ENCODE data around the gene CCDC97.
"Not testable (repeated sequence)": the region's sequence is repeated elsewhere in the genome, so short reads cannot be mapped to it uniquely, and the experiment has no call there.

CCDC97 gene

DNA sequence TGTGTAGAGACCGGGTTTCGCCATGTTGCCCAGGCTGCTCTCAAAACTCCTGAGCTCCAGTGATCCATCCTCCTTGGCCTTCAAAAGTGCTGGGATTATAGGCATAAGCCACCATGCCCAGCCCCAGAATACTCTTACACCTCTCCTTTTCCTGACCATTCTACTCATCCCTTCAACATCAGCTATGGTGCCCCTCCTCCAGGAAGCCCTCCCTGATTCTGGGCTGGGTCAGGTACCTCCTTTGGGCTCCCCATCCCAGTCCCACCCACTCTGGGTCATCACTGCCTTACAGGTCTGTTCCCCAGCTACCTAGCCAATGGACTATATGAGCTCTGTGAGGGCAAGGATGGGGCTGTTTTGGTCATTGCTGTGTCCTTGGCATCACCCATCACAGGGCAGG, 34.2 kb downstream of the CCDC97 start:
- DNase-seq = no peak

- not testable (repeated sequence) for DNase-seq
These were observed 36.9 kb downstream of the CCDC97 start for GRCh38 chr19:41346916-41347315.

DNA sequence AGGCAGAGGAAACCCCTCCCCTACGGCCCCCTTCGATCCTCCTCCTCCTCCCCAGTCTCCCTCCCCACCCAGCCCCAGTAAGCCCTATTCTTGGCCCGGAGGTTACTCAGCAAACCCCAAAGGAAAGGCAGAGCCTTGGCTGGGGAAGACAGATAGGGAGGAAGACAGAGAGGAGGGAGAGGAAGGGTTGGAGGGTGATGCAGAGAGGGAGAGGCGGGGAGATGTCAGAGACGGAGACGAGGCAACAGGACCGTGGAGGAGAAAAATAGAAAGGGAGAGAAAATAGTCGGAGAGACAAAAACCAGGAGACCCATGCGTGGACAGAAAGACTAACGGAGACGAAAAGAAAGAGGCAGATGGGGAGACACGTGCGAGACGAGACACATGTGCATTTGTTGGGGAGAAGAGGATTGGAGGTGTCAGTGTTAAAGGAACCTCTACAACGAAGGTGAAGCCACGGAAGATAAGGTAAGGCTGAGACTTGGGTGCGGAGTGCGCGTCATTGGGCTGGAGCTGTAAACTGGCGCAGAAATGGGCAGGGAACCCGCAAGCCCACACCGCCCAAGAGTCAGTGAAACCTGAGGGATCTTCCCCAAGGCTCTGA, 40.9 kb downstream of the CCDC97 start:
- DNase-seq = no peak

DNA sequence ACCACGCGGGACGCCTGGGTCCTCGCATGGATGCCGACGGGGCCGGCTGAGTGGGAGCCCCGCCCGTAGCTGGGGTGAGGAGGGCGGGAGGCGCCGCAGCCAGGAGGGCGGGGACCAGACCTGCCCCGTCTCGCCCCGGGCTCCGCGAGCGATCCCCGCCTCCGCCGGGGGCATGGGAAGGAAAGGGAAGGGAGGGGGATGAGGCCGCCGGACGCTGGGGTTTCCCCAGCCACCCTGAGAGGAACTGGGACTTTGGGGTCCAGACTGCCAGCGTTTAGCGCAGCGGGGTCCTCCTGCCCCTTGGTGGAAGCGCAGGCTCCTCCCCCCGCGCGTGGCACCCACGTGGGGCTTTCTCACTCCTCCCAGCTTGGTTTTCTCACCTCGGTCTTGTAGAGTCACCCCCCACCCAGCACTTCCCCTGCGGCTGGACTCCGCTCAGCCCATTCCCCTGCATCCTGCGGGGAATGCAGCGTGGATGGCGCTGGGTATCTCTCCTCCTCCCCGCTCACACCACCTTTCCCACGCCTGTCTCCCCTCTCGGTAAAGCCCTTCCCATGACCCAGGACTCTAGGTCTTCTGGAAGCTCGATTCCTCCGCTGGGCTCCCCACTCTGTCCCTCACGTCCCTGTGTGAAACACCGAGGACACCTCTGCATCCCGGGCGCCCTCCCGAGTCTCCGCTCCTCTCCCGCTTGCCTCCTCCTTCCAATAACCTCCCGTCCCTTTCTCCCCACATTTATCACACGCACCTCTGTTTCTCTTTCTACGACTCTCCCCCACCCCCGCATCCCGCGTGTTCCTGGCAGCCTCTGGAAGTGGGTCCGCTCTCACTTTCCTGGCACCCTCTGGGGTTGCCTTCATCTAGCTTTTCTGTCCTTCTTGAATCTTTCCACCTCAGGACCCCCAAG, 41.6 kb downstream of the CCDC97 start:
- DNase-seq = peak; percentile 87

DNA sequence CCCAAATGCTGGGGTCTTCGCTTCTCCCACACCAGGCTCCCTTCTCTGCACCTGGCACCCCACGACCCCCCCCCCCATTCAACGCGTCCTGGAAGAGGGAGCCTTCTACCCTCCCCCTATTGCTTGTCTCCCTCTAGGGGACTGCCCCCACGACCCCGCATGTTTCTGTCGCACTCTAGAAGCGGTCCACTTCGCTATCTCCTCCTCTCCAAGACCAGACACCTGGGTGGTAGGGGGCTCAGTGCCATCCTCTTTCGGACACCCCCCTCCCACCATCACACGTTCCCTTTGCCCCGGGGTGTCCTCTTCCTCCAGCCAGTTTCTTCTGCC, 42.3 kb downstream of the CCDC97 start:
- DNase-seq = no peak

DNA sequence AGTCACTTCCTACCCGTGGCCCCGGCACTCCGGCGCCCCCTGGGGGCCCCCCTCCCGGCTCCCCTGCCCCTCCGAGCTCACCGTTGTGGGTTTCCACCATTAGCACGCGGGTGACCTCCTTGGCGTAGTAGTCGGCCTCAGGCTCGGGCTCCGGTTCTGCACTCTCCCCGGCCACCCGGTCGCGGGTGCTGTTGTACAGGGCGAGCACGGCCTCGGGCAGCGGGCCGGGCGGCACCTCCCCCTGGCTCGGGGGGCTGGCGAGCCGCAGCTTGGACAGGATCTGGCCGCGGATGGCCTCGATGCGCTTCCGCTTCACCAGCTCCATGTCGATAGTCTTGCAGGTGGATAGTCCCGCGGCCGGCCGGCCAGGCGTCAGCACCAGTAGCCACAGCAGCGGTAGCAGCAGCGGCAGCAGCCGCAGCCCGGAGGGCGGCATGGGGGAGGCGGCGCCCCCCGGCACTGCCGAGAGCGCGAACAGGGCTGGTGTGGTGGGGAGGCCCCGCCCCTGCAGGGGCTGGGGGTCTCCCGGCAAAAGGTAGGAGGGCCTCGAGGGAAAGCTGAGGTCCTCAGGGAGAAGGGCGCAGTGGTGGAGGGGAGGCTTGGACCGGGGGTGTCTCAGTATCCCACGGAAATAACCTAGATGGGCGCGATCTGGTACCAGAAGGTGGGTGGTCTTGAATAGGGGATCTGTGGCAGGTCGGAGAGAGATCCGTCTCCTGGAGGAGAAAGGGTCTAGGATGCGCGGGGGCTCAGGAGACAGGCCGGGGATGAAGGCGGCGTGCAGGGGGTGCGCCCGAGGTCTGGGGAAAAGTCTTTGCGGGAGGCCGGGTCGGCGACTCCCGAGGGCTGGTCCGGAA, 42.9 kb downstream of the CCDC97 start:
- peak; percentile 86 for DNase-seq

DNA sequence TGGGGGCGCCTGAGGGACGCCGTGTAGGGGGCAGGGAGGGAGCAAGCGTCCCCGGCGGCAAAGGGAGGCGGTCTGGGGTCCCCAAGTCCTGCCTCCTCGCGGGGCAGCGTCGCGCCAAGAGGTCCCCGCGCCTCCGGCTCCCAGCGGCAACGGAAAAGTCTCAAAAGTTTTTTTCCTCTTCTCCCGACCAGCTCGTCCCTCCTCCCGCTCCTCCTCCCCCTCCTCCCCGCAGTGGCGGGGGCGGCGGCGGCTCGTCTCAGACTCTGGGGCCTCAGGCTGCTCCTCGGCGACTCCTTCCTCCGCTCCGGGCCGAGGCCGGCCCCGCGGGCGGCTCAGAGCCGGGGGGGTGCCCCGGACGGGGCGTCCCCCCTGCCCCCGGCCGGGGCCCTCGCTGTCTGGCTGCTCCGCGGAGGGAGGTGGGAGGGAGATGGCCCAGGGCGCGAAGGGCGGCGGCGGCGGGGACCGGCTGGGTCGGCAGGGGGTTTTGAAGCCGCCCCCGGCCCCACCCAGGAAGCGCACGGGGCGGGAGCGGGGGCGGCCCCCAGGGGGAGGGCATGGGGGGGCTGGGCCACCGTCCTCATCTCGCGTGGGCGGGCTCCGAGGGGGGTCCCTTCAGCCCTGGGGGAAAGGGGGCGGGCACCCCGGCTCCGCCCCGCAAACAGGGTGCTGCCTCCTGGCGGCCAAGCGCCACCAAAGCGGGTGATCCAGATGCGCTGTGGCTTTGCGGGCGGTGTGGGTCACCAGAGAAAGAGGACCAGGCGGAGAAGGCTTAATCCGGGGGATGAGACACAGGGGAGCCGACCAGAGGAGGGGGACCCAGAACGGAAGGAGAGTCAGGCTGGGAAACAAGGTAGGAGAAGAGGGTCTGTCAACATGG, 43.7 kb downstream of the CCDC97 start, which contains the start of gene TGFB1:
Gene TGFB1, minus strand, starts transcription at position 457 of the 877 bp plus-strand sequence. CDS start 878 bp downstream, outside the sequence.
- DNase-seq = peak; percentile 93

DNA sequence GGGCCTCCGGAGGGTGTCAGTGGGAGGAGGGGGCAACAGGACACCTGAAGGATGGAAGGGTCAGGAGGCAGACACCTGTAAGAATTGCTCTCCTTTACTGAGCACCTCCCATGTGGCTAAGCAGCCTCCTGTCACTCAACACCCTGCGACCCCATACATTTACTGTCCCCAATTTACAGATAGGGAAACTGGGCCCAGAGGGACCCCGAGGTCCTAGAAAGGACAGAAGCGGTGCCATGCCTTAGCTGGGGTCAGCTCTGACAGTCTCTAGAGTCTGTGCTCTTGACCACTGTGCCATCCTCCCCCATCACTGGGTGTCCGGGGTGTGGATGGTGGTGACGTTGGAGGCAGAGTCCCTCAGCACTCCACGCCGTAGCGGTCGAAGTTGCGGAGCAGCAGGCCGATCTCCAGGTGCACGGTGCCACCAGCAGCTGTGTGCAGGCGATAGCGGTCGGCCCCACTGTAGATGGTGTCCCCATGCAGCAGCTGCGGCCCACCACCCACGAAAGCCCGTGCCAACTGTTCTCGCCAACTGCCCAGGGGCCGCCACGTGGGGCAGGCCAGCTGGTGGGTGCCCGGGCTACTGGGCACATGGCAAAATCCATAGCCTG, 44.5 kb downstream of the CCDC97 start:
- DNase-seq = no peak

GRCh38 chr19:41355035-41355434, 45.1 kb downstream of the CCDC97 start:
- DNase-seq = no peak

DNA sequence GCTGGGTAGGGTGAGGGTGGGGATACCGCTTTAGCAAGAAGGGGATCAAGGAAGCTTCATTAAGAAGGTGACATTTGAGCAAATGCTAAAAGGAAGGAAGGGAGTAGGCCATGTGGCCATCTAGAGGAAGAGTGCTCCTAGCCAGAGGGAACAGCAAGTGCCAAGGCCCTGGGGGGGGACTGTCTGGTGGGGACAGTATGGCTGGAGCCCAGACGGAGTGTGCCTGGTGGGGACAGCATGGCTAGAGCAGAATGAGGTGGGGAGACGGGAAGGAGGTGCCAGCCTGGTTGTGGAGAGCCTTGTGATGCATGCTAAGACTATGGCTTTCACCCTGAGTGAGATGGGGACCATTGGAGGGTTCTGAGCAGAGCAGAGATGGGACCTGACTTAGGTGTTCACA, 45.8 kb downstream of the CCDC97 start:
- DNase-seq = no peak

DNA sequence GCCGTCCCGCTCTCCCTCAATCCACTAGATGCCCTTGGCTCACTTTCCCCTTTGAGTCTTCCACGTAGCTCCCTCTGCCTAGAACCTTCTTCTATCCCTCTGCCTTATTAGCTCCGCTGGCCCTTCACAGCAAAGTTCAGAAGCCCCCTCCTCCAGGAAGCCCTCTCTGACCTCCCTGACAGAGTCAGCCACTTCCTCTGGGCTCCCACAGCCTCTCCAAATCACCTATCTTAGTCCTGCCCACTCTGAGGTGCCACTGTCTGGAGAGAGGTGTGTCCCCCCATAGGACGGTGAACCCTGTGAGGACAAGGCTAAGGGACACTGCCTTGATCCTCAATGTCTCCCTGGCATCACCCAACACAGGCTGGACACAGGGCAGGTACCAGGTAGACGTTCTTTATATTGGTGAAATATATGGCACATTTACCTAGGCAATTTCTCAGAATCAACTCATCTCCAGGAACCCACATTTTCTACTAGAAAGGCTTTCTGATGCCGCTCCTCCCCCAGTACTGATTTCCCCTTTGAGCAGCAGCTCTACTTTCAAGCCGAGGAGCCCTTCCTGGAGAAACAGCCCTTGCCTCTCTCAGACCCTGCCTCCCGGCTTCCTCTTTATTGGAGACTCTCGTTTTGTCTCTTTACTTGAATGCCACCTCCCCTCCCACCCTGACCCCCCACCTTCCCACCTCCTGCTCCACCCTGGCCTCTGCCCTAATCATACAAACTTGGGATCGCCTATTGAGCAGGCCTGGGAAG, 47.2 kb downstream of the CCDC97 start:
- DNase-seq = no peak

DNA sequence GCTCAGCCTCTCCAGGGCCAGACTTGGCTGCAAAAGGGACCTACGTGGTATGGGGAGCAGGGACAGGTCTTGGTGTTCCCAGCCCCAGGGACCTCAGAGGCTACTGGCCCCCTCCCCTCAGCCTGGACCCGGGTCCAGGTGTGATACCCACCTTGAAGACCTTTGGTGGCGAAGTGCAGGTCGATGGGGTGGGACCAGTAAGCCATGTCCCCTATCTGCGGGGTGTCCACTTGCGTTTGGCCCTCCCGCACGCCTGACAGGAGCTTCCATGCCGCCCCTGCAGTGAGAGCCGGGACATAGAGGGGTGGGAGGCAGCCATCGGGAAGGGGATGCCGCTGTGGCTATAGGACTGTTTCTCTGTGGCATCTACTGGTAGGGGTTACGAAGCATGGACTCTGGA, 47.8 kb downstream of the CCDC97 start:
- DNase-seq = no peak

GRCh38 chr19:41359741-41360140, 49.8 kb downstream of the CCDC97 start:
- no peak for DNase-seq

GRCh38 chr19:41362143-41362847, 52.3 kb downstream of the CCDC97 start:
- no peak for DNase-seq

DNA sequence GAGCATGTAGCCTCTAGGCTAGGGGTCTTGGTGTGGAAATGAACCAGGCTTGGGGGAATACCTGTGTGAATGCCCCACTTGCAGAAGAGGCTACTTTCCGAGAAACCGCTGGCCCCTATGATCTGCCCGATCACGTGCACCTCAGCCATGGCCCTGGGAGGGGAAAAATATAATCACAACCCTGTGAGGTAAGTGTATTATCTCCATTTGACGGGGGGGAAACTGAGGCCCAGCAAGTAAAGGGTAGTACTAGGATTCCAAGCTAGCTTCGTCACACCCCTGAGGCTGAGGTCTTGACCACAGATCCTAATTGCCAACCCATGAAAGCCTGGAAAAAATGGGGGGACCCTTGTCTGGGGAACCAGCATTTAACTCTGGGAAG, 53.4 kb downstream of the CCDC97 start:
- no peak for DNase-seq

DNA sequence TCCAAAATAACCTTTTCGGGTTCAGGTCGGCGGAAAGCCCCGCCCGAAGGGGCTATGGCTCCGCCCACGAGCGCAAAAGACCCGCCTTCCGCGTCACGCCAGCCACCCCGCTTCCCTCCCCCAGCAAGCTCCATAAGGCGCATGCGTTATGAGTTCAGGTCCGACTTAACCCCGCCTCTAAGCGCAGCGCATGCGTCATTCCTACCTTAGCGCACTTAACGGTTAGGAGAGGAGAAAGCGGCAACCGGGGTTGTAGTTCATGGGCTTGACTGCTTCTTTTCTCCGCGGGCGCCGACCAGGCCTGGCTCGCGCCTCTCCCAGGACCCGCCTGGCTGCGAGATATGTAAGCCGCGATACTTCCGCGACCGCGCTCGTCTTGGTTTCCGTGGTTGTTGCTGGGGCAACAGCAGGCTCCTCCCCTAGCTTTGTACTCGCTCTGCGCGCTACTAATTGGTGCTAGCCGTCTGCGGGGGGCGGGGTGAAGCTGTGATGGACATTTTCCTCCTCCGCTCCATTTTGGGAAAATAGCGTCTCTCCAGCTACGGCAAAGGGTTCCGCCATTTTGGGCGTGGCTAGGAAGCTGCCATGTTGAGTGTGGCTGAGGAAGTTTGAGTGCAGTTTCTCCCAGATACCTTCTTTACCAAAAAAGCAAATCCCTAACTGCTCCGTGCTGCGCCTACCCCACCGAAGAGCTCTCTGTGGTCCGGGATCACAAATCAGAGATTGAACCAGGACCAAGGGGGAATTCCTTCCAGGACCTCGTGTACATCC, 54.0 kb downstream of the CCDC97 start, which contains the start of gene B9D2:
Gene B9D2, minus strand, starts transcription at position 397 of the 771 bp plus-strand sequence. CDS start 630 bp downstream, outside the sequence.
- peak; percentile 97 for DNase-seq

- no peak for DNase-seq
These were observed 54.8 kb downstream of the CCDC97 start for GRCh38 chr19:41364524-41365391.

DNA sequence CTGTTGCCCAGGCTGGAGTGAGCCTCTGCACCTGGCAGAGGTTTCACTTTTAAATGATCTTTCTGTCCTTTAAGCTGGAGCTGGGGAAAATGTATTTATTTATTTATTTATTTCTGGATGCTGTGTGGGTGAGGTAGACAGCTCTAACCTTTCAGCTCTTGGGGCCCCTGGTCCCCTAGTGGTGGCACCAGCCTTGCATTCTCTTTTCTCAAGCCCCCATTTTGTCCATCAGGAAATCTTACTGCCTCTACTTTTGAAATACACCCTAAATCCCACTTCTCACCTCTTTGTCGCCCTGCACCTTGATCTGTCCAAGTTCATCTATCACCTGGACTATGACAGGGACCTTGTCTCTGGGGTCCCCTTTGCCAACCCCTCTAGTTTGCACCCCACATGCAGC, 56.1 kb downstream of the CCDC97 start:
- DNase-seq = no peak
